HG03342 (cell line): ENCODE measurements around the gene MYH7B.

ENCODE experiments used
- ATAC-seq: cut with Tn5 transposase; IDR thresholded peaks from one replicate; pipeline ENCODE4 v1.9.1; 2021; ENCODE audit warnings: mild to moderate bottlenecking, moderate library complexity; ENCODE audit not compliant: unreplicated experiment

Gene MYH7B

DNA sequence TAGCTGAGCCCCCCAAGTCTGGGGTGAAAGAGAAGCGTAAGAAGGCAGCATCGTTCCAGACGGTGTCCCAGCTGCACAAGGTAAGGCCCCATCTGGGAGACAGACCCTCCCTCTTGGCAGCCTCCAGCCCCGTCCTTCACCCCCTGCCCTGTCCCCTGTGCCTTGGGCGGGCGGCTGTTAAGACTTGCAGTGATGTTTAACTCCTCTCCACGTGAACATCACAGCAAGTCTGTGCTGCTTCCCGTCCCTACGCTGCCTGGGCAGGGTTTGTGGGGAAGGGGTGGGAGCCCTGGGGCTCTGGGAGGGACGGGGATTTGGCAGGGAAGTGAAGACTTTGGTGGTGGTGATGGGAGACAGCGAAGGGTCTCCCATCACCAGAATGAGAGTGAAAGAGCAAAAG lies 34.6 kb downstream of the MYH7B start:
- no peak for ATAC-seq

DNA sequence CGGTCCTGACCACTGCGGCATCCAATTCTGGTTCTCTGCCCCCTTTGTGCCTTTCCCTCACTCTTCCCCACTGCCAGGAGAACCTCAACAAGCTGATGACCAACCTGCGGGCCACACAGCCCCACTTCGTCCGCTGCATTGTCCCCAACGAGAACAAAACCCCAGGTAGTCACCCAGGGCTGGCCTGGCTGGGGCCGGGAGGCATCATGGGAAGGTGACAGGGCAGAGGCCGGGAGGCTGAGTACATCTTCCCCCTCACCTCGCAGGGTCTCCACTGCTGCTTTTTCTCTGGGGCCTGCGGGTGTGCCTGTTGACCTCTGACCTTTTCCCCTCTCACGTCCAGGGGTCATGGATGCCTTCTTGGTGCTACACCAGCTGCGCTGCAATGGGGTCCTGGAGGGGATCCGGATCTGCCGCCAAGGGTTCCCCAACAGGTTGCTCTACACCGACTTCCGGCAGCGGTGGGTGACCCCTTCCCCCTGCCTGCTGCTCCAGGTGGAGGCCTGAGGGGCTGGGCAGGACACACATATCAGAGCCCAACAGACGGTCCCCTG lies 35.1 kb downstream of the MYH7B start:
- no peak for ATAC-seq

DNA sequence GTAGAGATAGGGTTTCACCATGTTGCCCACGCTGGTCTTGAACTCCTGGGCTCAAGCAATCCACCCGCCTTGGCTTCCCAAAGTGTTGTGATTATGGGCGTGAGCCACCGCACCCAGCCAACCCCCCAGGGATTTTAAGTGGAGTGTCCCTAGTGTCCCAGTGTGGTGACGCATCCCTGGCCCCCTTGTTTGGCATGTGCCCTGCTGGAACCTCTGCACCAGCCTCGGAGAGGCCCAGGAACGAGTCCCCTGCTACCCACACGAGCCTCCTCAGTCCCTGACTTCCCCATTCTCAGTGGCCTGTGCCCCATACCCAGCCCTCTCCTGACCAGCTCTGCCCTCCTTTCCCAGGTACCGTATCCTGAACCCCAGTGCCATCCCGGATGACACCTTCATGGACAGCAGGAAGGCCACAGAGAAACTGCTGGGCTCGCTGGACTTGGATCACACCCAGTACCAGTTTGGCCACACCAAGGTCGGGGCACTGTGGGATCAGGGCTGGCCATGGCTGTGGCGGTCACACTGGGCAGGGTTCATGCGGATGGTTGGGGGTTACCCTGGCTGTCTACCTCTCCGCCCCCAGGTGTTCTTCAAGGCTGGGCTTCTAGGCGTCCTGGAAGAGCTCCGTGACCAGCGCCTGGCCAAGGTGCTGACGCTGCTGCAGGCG lies 37.2 kb downstream of the MYH7B start:
- no peak for ATAC-seq

DNA sequence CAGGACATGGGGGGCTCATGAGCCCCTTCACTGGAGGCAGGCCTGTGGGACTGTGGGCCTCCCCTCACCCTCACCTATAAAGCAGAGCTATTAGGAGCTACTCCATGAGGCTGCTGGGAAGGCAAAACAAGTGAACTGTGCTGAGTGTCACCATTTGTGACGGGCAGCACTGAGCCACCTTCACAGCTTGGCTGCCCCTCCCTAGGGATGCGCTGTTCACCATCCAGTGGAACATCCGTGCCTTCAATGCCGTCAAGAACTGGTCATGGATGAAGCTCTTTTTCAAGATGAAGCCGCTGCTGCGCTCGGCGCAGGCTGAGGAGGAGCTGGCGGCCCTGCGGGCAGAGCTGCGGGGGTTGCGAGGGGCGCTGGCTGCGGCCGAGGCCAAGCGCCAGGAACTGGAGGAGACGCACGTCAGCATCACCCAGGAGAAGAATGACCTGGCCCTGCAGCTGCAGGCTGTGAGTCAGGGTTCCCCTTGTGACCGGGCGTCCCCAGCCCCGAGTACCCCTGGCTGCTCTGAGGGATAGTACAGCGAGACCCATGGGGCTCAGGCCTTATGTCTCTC lies 38.4 kb downstream of the MYH7B start:
- ATAC-seq, result no peak

DNA sequence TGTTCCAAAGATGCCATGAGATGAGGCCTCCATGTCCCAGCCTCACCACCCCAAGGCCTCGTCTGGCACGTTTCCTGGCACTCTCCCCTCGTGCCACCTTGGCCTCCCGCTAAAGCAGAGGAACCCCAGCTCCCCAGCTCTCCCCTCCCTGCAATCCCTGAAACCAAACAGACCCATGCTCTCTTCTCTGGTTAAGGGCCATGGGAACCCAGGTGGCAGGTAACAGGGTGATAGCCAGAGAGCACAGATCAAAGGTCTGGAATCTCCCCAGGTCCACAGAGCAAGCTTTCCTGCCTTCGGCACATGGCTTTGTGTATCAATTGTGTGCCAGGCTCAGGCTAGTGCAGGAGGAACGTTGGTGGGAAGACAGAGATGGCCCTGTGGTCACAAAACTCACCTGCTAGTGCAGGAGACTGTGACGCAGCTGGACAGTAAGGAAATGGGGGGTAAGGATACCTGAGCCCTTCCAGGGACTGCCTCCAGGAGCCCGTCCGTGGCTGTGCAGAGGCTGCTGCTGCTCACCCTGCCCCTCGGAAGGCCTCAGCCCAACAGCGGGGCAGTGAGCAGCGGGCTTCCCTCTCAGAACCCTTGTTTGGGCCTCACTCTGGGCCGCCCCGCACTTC lies 39.0 kb downstream of the MYH7B start:
- no peak for ATAC-seq

DNA sequence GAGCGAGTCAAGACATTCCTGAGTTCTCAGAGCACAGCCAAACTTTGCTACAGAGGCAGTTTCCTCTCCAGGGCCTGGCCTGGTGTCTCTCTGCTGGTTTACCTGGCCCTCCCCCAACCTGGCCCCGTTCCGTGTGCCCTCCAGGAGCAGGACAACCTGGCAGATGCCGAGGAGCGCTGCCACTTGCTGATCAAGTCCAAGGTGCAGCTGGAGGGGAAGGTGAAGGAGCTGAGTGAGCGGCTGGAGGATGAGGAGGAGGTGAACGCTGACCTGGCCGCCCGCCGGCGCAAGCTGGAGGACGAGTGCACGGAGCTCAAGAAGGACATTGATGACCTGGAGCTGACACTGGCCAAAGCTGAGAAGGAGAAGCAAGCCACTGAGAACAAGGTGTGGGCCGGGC lies 39.5 kb downstream of the MYH7B start:
- no peak for ATAC-seq

DNA sequence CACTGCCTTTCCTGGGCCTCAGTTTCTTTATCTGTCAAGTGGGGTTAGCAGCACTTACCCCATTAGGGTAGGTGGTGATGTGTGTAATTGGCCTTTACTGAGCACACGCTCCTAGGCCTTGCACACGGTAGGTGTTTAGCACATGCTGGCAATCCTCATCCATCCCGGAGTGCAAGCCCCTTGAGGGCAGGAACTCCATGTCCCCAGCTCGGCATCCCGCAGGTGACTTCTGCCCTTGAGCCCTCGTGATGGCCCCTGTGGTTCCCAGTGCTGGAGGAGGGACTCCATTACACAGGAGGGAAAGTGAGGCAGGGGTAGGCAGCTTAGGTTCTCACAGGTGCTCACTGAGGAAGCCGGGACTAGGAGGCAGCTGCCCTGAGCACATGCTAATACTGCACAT lies 40.0 kb downstream of the MYH7B start:
- no peak for ATAC-seq

DNA sequence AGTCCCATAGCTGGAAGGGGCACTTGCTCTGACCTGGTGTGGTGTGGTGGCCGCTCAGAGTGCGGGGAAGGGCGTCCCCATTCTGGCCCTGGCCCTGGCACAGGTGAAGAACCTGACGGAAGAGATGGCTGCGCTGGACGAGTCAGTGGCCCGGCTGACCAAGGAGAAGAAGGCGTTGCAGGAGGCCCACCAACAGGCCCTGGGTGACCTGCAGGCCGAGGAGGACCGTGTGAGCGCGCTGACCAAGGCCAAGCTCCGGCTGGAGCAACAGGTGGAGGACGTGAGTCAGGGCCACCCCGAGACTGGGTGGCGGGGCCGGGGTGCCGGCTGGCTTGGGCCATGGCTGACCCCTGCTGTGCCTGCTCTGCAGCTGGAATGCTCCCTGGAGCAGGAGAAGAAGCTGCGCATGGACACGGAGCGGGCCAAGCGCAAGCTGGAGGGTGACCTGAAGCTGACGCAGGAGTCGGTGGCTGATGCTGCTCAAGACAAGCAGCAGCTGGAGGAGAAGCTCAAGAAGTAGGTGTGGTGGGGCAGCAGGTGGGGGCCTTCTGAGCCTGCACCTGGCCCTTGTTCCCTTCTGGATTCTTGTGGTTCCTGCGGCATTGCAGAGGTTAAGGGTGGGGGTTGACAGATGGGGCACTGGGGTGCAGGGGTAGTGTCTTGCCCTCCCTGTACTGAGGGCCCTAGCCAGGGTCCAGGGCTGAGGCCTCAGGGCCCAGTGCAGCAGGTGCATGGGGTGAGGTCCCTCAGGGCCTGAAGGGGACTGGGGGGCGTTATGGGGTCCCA lies 40.8 kb downstream of the MYH7B start:
- no peak for ATAC-seq

DNA sequence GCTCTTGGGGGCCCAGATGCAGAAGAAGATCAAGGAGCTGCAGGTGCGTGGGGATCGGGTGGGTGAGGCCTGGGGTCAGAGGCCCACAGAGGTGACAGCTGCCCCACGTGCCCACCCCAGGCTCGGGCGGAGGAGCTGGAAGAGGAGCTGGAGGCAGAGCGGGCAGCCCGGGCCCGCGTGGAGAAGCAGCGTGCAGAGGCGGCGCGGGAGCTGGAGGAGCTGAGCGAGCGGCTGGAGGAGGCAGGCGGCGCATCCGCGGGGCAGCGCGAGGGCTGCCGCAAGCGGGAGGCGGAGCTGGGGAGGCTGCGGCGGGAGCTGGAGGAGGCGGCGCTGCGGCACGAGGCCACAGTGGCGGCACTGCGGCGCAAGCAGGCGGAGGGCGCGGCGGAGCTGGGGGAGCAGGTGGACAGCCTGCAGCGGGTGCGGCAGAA lies 41.5 kb downstream of the MYH7B start:
- ATAC-seq, result no peak

DNA sequence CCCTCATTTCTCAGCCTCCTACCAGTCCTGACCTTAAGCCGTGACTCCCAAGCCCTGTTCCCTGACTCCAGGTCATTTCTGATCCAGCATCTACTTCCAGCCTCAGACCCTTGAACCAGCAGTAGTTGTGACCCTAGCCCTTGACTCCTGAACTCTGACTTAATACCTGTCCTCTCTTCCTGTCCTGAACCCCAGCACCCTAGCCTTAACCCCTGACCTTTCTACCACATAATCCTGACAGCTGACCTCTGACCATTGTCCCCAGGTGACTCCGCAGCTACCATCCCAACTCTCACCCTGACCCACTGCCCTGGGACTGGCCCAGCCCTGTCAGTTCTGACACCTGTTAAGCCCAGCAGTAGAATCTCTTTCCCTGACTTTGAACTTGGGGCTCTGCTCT lies 42.1 kb downstream of the MYH7B start:
- no peak for ATAC-seq

DNA sequence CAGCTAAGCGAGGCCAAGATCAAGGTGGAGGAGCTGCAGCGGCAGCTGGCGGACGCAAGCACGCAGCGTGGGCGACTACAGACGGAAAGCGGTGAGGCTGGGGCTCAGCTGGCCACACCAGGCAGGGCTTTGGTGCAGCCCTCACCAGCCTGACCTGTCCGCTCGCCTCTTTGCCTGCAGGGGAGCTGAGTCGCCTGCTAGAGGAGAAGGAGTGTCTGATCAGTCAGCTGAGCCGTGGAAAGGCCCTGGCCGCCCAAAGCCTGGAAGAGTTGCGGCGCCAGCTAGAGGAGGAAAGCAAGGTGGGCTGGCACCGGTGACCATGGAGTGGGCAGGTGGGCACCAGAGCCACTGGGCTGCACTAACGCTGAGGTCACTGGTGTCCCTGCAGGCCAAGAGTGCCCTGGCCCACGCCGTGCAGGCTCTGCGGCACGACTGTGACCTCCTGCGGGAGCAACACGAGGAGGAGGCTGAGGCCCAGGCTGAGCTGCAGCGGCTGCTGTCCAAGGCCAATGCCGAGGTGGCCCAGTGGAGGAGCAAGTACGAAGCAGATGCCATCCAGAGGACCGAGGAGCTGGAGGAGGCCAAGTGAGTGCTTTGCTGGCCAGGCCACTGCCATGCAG lies 42.8 kb downstream of the MYH7B start:
- no peak for ATAC-seq

DNA sequence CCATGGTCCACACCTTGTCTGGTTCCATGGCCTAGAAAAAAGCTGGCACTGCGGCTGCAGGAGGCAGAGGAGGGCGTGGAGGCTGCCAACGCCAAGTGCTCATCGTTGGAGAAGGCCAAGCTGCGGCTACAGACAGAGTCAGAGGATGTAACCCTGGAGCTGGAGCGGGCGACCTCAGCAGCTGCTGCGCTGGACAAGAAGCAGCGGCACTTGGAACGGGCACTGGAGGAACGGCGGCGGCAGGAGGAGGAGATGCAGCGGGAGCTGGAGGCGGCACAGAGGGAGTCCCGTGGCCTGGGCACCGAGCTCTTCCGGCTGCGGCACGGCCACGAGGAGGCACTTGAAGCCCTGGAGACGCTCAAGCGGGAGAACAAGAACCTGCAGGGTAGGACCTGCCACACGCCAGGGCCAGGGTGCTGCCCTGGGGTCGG lies 43.4 kb downstream of the MYH7B start:
- ATAC-seq, result no peak

DNA sequence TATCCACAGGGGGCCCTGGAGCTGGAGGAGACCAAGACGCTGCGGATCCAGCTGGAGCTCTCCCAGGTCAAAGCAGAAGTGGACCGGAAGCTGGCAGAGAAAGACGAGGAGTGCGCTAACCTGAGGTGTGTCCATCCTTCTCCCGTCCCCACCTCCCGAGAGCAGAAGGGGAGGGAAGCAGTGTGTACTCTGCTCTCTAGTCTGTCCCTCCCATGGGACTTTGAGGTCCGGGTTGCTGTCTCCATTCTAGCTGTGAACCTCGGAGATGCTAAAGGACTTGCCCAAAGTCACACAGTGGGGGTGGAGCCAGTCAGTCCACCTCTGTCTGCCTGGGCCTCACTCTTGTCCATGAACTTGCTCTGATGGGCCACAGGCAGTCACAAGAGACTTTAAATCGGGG lies 44.1 kb downstream of the MYH7B start:
- ATAC-seq, result no peak

DNA sequence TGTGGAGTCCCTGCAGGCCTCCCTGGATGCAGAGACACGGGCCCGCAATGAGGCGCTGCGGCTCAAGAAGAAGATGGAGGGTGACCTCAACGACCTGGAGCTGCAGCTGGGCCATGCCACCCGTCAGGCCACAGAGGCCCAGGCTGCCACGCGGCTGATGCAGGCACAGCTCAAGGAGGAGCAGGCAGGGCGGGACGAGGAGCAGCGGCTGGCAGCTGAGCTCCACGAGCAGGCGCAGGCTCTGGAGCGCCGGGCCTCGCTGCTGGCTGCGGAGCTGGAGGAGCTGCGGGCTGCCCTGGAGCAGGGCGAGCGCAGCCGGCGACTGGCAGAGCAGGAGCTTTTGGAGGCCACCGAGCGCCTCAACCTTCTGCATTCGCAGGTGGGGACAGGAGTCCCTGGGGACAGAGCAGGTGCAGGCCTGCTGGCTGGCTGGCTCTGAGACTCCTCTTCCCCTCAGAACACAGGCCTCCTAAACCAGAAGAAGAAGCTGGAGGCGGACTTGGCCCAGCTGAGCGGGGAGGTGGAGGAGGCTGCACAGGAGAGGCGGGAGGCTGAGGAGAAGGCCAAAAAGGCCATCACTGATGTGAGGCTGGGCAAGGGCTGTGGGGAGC lies 44.7 kb downstream of the MYH7B start:
- no peak for ATAC-seq

DNA sequence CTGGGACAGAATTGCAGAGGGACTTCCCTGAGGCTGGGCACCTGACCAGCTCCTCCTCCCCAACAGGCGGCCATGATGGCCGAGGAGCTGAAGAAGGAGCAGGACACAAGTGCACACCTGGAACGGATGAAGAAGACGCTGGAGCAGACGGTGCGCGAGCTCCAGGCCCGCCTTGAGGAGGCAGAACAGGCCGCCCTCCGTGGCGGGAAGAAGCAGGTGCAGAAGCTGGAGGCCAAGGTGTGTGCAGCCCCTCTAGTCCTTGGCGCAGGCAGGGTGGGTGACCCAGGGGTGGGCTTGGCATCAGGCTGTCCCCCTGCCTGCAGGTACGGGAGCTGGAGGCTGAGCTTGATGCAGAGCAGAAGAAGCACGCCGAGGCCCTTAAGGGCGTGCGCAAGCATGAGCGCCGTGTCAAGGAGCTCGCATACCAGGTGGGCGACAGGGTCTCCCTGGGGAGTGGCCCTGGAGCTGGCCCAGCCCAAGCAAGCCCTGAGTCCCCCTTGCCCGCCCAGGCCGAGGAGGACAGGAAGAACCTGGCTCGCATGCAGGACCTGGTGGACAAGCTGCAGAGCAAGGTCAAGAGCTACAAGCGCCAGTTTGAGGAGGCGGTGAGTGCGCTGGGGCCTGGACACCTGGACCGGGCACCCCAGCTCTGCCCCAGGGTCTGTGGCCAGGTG lies 45.4 kb downstream of the MYH7B start:
- ATAC-seq, result no peak

DNA sequence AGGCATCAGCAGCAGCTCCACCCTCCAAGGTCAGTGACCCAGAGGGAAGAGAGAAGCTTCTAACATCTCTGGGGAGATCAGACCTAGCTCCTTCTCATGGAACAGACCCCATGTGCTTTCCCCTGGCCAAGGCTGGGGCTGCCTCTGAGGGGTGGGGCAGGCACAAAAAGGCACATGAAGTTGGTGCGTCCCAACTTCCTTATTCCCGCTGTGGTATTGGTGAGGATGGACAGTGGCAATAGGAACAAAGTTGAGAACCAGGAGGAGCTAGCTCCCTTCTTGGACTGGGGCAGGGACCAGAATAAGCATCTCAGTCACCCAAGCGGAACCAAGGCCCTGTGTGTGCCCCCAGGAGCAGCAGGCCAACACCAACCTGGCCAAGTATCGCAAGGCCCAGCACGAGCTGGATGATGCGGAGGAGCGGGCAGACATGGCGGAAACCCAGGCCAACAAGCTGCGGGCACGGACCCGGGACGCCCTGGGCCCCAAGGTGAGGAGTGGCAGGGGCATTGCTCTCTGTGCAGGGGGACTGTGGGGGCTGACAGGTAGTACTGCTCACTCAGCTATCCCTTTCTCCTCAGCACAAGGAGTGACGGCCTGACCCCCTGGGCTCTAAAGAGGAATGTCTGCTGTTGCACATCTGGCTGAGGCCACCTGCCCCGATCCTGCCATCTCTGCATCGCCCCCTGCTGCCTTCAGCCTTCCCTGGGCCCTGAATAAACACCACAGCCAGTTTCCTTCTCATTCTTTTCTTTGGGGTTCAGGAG lies 46.1 kb downstream of the MYH7B start:
- no peak for ATAC-seq

DNA sequence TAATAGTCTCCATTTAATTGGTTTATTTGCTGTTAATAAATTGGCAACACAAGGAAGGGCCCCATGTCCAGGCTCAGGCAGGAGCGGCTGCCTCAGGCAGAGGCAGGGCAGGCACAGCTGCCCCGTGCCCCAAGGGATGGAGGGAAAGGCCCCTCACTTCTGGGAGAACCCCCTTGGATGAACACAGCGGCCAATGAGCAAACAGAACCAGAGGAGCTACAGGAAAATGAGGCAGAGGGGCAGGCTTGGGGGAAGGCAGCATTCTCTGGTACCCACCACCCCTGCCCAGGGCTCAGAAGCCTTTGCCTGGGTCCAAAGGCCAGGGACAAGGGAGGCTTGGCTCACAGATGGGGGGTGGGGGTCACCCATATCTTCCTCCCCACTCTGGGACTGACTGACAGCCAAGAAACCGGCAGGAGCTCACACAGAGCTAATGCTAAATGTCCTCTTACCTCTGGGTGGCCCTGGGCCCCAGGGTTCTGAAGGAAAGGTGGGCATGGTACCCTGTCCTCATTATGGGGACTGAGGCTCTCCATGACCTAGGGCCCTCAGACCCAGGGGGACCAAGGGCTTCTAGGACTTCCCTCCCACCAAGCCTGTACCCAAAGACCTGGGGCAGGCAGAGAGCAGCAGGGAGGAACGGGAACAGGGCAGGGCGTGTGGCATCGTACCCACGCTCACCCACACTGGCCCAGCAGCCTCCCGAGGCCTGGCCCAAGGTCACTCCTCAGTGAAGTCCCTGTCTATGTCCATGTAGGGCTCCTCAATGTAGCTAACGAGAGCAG lies 47.0 kb downstream of the MYH7B start:
- no peak for ATAC-seq

DNA sequence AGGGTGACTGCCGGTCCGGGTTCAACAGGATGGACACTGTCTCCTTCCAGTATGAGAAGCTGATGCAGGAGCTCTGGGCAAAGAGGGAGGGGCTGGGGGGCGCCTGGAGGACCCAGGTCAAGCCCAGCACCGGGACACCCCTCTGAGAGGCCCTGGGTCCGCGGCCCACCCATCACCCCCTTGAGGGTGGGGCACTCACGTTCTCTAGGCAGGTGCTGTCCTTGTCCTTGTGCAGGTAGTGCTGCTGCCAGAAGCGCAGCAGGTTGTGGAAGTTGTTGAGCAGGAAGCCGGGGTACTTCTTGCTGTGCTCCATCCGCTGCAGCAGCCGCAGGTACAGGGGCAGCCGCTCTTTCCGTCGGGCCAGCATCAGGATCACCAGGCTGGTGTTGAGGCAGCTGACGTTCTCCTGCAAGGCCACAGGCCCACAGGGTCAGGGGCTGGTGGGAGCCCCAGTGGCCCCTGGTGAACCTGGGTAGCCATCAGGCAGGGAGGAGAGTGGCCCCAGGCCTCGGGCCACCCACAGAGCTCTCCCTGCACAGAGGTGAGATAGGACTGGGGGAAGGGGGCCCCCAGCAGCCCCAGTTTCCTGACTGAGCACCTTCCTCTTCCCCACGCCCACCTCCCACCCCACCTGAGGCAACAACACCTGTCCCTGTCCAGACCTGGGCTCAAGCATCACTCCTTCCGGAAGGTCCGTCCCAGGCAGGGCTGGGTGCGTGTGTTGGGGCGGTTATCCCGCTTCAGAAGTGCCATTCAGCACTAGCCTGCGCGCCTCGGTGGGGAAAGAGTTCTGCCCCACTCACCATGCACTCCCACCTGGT lies 47.8 kb downstream of the MYH7B start:
- ATAC-seq, result no peak
